GM12878 (cell line): ENCODE results near the gene TPP2. TPM values are rescaled to one million over a fixed set of nuclear protein-coding genes. Genes with fewer than 3 reads are reported as not detected.

Source experiments
- ATAC-seq: fragments of 200-7000 bp; cut with Tn5 transposase; 3 replicates; pipeline ENCODE4 v1.9.1; 2020; ENCODE audit warnings: mild to moderate bottlenecking, moderate library complexity
- BruUV-seq: library from RNA; stranded (reverse); fragments of 400-500 nt; replicated peaks from 2 replicates; lab custom pipeline; 2021; lab: Mats Ljungman, UMichigan
- CTCF ChIA-PET: fragments of 300-600 bp; sonication (Branson Sonifier 250); formaldehyde crosslinking; extraction: SDS; loops from one replicate; lab custom pipeline; 2021; ENCODE audit warnings: inconsistent platforms; lab: Yijun Ruan, JAX
- POLR2A ChIA-PET: fragments of 350-600 bp; formaldehyde crosslinking; extraction: SDS; loops from one replicate; lab custom pipeline; 2021; ENCODE audit warnings: inconsistent platforms; lab: Charles Lee
- RAD21 ChIA-PET: fragments of 300-600 bp; sonication (Branson Sonifier 250); formaldehyde crosslinking; loops from one replicate; lab custom pipeline; 2023; ENCODE audit warnings: antibody characterized with exemption; ENCODE audit not compliant: unreplicated experiment; lab: Charles Lee
- SMC1A ChIA-PET: fragments of 300-600 bp; sonication (Branson Sonifier 250); formaldehyde crosslinking; loops from one replicate; lab custom pipeline; 2023; ENCODE audit not compliant: unreplicated experiment, uncharacterized antibody; lab: Charles Lee
- DNase-seq: peaks from one replicate; pipeline ENCODE4 v3.0.0-alpha.2; 2011; ENCODE audit warnings: low read depth, low spot score
- FAIRE-seq: peaks from 3 replicates; lab custom pipeline; 2011; peaks lifted over from hg19 to GRCh38; lab: Jason Lieb, UNC
- H2AFZ ChIP-seq: 2 replicates; pipeline ENCODE4 v1.6.0; 2011; ENCODE audit warnings: low read depth, low read length, control low read depth; ENCODE audit not compliant: control insufficient read depth
- H3K27ac ChIP-seq: 2 replicates; pipeline ENCODE4 v1.5.1; 2011; ENCODE audit warnings: control low read depth; ENCODE audit not compliant: control insufficient read depth, insufficient read depth
- H3K27me3 ChIP-seq, 2 experiments: replicated peaks in 1 of 2; 2 replicates each; pipeline versions ENCODE4 v1.6.0 to v1.6.1; 2011; ENCODE audit warnings: low read length in 1 of 2; ENCODE audit not compliant: control insufficient read depth in 2 of 2, insufficient read depth in 2 of 2
- H3K36me3 ChIP-seq, 2 experiments: 2 replicates each; pipeline ENCODE4 v1.5.1; 2011; ENCODE audit warnings: low read length in 1 of 2; ENCODE audit not compliant: control insufficient read depth in 2 of 2, insufficient read depth in 2 of 2
- H3K4me1 ChIP-seq: 2 replicates; pipeline ENCODE4 v1.6.1; 2011; ENCODE audit warnings: mild to moderate bottlenecking, low read length, moderate library complexity, mixed read lengths; ENCODE audit not compliant: control insufficient read depth, insufficient read depth
- H3K4me2 ChIP-seq: 2 replicates; pipeline ENCODE4 v1.6.0; 2011; ENCODE audit warnings: control low read depth; ENCODE audit not compliant: control insufficient read depth, insufficient read depth
- H3K4me3 ChIP-seq: fragments of 200-600 bp; sonication (generic); 2 replicates; pipeline ENCODE4 v1.5.1; 2016
- H3K79me2 ChIP-seq: 2 replicates; pipeline ENCODE4 v1.6.0; 2011; ENCODE audit warnings: low read length; ENCODE audit not compliant: control insufficient read depth, insufficient read depth
- H3K9ac ChIP-seq: 2 replicates; pipeline ENCODE4 v1.8.0; 2011; ENCODE audit warnings: low read length, control low read depth, mixed read lengths; ENCODE audit not compliant: control insufficient read depth, insufficient read depth
- H3K9me3 ChIP-seq: replicated peaks from 3 replicates; pipeline ENCODE4 v1.5.1; 2011; ENCODE audit warnings: mild to moderate bottlenecking, low read length; ENCODE audit not compliant: control insufficient read depth, insufficient read depth
- H4K20me1 ChIP-seq: 2 replicates; pipeline ENCODE4 v1.6.0; 2011; ENCODE audit not compliant: control insufficient read depth, insufficient read depth
- BCL11A ChIP-seq: IDR thresholded peaks from 2 replicates; pipeline ENCODE4 v1.6.1; 2011; ENCODE audit warnings: low read depth, low read length
- BHLHE40 ChIP-seq, 2 experiments: fragments of 450-650 bp in 1 of 2; IDR thresholded peaks; 2 replicates each; pipeline ENCODE4 v1.6.1; 2011 to 2017; ENCODE audit warnings: low read depth in 2 of 2, borderline replicate concordance in 1 of 2, improper control_type of control experiment in 1 of 2, low read length in 1 of 2, mild to moderate bottlenecking in 1 of 2
- BMI1 ChIP-seq: fragments of 450-650 bp; IDR thresholded peaks from 2 replicates; pipeline ENCODE4 v1.6.1; 2016; ENCODE audit warnings: mild to moderate bottlenecking, moderate library complexity, borderline replicate concordance
- CBX5 ChIP-seq: sonication (generic); IDR thresholded peaks from 2 replicates; pipeline ENCODE4 v1.6.1; 2016; ENCODE audit warnings: low read depth, moderate library complexity, mild to moderate bottlenecking, inconsistent platforms
- CEBPB ChIP-seq, 2 experiments: fragments of 150-350 bp in 1 of 2; IDR thresholded peaks; 2 replicates each; pipeline ENCODE4 v1.6.1; 2012 to 2014; ENCODE audit warnings: low read depth in 2 of 2, low read length in 2 of 2, borderline replicate concordance in 1 of 2, inconsistent platforms in 1 of 2
- CREB1 ChIP-seq: IDR thresholded peaks from 2 replicates; pipeline ENCODE4 v1.6.1; 2012; ENCODE audit warnings: low read depth, mild to moderate bottlenecking, inconsistent platforms
- DPF2 ChIP-seq: fragments of 450-650 bp; IDR thresholded peaks from 2 replicates; pipeline ENCODE4 v1.6.1; 2017; ENCODE audit warnings: mild to moderate bottlenecking
- EGR1 ChIP-seq, 2 experiments: IDR thresholded peaks; 1 replicate in 1 of 2; 2 replicates in 1 of 2; pipeline ENCODE4 v1.6.1; 2011 to 2012; ENCODE audit warnings: low read depth in 2 of 2, low read length in 2 of 2, borderline replicate concordance in 1 of 2, mild to moderate bottlenecking in 1 of 2, moderate library complexity in 1 of 2
- IKZF2 ChIP-seq, 2 experiments: fragments of 450-650 bp; IDR thresholded peaks; 2 replicates each; pipeline ENCODE4 v1.6.1; 2017; ENCODE audit warnings: mild to moderate bottlenecking in 2 of 2, moderate library complexity in 2 of 2
- NR2F1 ChIP-seq: fragments of 450-650 bp; conservative IDR thresholded peaks from 2 replicates; pipeline ENCODE4 v1.6.1; 2017; ENCODE audit warnings: mild to moderate bottlenecking
- POLR2A ChIP-seq: IDR thresholded peaks from 2 replicates; pipeline ENCODE4 v1.6.1; 2011; ENCODE audit warnings: low read depth, mild to moderate bottlenecking, low read length
- RAD51 ChIP-seq: fragments of 450-650 bp; IDR thresholded peaks from 2 replicates; pipeline ENCODE4 v1.6.1; 2016; ENCODE audit warnings: moderate library complexity, mild to moderate bottlenecking, inconsistent platforms
- SMAD5 ChIP-seq: IDR thresholded peaks from 2 replicates; pipeline ENCODE4 v1.6.1; 2016; ENCODE audit warnings: antibody characterized with exemption, low read depth
- STAT1 ChIP-seq: fragments of 450-650 bp; conservative IDR thresholded peaks from 2 replicates; pipeline ENCODE4 v1.6.1; 2014; ENCODE audit warnings: antibody characterized with exemption, mild to moderate bottlenecking
- TAF1 ChIP-seq: IDR thresholded peaks from 2 replicates; pipeline ENCODE4 v1.6.1; 2011; ENCODE audit warnings: mild to moderate bottlenecking, low read depth, low read length, borderline replicate concordance
- ZNF217 ChIP-seq: fragments of 450-650 bp; IDR thresholded peaks from 2 replicates; pipeline ENCODE4 v1.6.1; 2017; ENCODE audit warnings: antibody characterized with exemption, mild to moderate bottlenecking
- WGBS: methylation state at CpG from one replicate; pipeline ENCODE4 v1.1.6; 2016; ENCODE audit warnings: low lambda C conversion rate; ENCODE audit not compliant: insufficient replicate concordance, insufficient coverage; ENCODE audit errors: missing lambda C conversion rate; 5-methylcytosine and 5-hydroxymethylcytosine counted together
- in situ Hi-C: fragments of 300-500 bp; cut with MboI; formaldehyde crosslinking; loops from 9 replicates; pipeline ENCODE4 v1.14.3; 2018; ENCODE audit warnings: mixed read lengths
- intact Hi-C: fragments of 100-400 bp; cut with micrococcal nuclease; formaldehyde crosslinking; loops from one replicate; pipeline ENCODE4 v1.14.2; 2022; ENCODE audit not compliant: unreplicated experiment
- polyA plus RNA-seq, 11 experiments: library from polyadenylated mRNA; depleted of rRNA in 4 of 11; unstranded in 6 of 11; stranded (reverse) in 5 of 11; fragments of >200 nt; fragmentation: Nextera tagmentation in 4 of 11; fragmentation: Illumina TruSeq in 1 of 11; extraction: Ambion mirVana in 4 of 11; extraction: Trizol in 1 of 11; gene quantifications; 1 replicate in 1 of 11; 2 replicates in 10 of 11; pipeline versions ENCODE4 v1.2.1 to v1.2.3, GENCODE V29; 2011 to 2016; ENCODE audit warnings: inconsistent platforms in 2 of 11, missing spikeins in 2 of 11, low read depth in 1 of 11
- total RNA-seq, 4 experiments: library from RNA; depleted of rRNA in 3 of 4; stranded (reverse); fragments of >200 nt in 3 of 4; fragmentation: Illumina TruSeq in 1 of 4; extraction: Trizol in 1 of 4; gene quantifications; 2 replicates each; pipeline versions ENCODE4 v1.2.1 to v1.2.3, GENCODE V29; 2013 to 2021
- TF ChIP-seq, protein P1 (sequence below): fragments of 450-650 bp; IDR thresholded peaks from 2 replicates; pipeline ENCODE4 v1.6.1; 2017; ENCODE audit warnings: mild to moderate bottlenecking, moderate library complexity
- TF ChIP-seq, protein P2 (sequence below): IDR thresholded peaks from 2 replicates; pipeline ENCODE4 v1.6.1; 2012; ENCODE audit warnings: low read depth, low read length, improper control_type of control experiment

The TPP2 gene
- total and polyA plus RNA-seq, 10 of the 15 experiments (the other 5 are each of a cell fraction or from before 2014, with no cell fraction given): 18.4 to 82.3 (median 55.4) TPM

DNA sequence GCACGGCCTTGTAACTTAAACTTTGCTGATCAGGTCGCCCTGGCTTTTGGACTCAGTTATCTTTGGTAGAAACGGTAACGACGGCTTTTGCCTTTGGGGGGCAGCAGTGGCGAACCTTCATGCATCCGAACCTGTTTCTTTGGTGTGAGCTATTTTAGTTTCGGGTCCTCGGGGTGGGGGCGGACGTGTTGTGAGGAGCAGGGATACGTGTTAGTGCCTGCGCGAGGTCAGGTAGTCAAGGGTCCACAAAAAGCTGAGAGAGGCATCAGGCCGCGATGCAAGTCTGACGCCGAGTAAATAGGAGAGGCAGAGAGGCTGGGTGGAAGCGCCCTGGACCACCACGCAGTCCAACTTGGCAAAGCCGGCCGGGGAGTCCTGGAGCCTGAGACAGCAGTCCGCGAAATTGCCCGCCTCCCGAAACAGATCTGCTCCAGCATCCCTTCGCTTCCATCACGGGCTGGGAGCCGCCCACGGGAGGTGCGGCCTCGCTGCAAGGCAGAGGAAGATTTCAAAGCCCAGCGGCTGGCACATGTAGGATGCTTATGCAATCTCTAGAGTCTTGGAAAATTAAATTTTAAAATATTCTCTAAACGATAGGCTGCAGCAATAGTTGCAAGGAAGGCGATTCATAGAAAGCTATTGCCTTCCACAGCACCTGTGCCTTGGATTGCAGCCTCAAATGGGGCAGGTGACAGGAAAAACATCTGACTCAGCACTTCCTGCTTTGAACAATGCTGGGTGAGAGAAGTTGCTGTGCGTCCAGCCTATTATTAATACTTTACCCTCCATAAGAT lies 4.6 kb upstream of the TPP2 start:
- Histone ChIP-seq H3K4me2 (peak overlapping the region; percentile 88), H3K27me3 (no peaks in the 10 kb centered on the region), H3K9me3 (no peaks in the 10 kb centered on the region), H2AFZ (peak overlapping the region; percentile 91), H3K9ac (peak overlapping the region; percentile 75), H3K27ac (peak overlapping the region; percentile 77), H4K20me1 (no peaks in the 10 kb centered on the region), H3K4me3 (peak overlapping the region; percentile 74), H3K4me1 (no peaks in the 10 kb centered on the region; the same call in 1 of the 2 replicates), H3K79me2 (peaks cover 20% of the 10 kb centered on the region), H3K36me3 (no peaks in the 10 kb centered on the region)
- peak; percentile 96 for FAIRE-seq
- ATAC-seq: peak; percentile 54
- RAD21 ChIA-PET: interaction anchor here (0.6 to 2.1 kb wide), 13 partner anchors 9 to 278 kb away, joined by 3 to 11 read pairs (median 3); partner anchors contain the start of gene ERCC5
- intact Hi-C loops: loop anchor here (1.0 to 10.0 kb wide), 2 partner anchors 253 to 543 kb away; no protein-coding TSS in a partner anchor
- WGBS: under 1% methylated on average over 36 of the region's 36 CpGs
- BruUV-seq: no TSS peak
- peak; percentile 40 for DNase-seq
- POLR2A ChIA-PET: interaction anchor here (0.6 to 8.2 kb wide), 3 partner anchors 180 to 254 kb away, joined by 3 to 81 read pairs (median 4); partner anchors contain the start of genes ERCC5 and TEX30
- CTCF ChIA-PET: interaction anchor here (0.6 to 11.5 kb wide), 33 partner anchors 9 to 1391 kb away, joined by 3 to 106 read pairs (median 5); partner anchors contain the start of genes ERCC5 and TEX30
- in situ Hi-C loops: loop anchor here (25.0 kb wide), 1 partner anchor 545 kb away; no protein-coding TSS in a partner anchor
- SMC1A ChIA-PET: interaction anchor here (0.9 to 8.0 kb wide), 21 partner anchors 9 to 278 kb away, joined by 3 to 53 read pairs (median 3); partner anchors contain the start of gene ERCC5
- TF ChIP-seq IKZF2 (IDR thresholded peaks at IDR 0.05) (peak; percentile 19 to 27; a peak in 2 of 4 replicates), BHLHE40 (IDR thresholded peaks at IDR 0.05; ENCODE audit: borderline replicate concordance in 1 of 2, low read depth in 2 of 2, low read length in 1 of 2) (peak; percentile 25 to 32; a peak in 1 of 4 replicates), STAT1 (no peak), DPF2 (0 out of 2 replicates have a peak, but pooled peaks have one; percentile 52), POLR2A (peak; percentile 78), BMI1 (no peak), SMAD5 (no peak), EGR1 (IDR thresholded peaks at IDR 0.05; ENCODE audit: borderline replicate concordance in 1 of 2, low read depth in 2 of 2, low read length in 2 of 2) (peak in 1 of 2 experiments; percentile 15; a peak in 1 of 3 replicates), RAD51 (peak; percentile 48; the same call in 1 of the 2 replicates), BCL11A (no peak), ZNF217 (no peak), NR2F1 (no peak), TAF1 (peak; percentile 45; the same call in 1 of the 2 replicates), CBX5 (0 out of 2 replicates have a peak, but pooled peaks have one; percentile 79), CEBPB (IDR thresholded peaks at IDR 0.05; ENCODE audit: borderline replicate concordance in 1 of 2, low read depth in 2 of 2, low read length in 2 of 2) (no peak), CREB1 (peak; percentile 57; the same call in 1 of the 2 replicates)
- TF ChIP-seq, protein P1, sequence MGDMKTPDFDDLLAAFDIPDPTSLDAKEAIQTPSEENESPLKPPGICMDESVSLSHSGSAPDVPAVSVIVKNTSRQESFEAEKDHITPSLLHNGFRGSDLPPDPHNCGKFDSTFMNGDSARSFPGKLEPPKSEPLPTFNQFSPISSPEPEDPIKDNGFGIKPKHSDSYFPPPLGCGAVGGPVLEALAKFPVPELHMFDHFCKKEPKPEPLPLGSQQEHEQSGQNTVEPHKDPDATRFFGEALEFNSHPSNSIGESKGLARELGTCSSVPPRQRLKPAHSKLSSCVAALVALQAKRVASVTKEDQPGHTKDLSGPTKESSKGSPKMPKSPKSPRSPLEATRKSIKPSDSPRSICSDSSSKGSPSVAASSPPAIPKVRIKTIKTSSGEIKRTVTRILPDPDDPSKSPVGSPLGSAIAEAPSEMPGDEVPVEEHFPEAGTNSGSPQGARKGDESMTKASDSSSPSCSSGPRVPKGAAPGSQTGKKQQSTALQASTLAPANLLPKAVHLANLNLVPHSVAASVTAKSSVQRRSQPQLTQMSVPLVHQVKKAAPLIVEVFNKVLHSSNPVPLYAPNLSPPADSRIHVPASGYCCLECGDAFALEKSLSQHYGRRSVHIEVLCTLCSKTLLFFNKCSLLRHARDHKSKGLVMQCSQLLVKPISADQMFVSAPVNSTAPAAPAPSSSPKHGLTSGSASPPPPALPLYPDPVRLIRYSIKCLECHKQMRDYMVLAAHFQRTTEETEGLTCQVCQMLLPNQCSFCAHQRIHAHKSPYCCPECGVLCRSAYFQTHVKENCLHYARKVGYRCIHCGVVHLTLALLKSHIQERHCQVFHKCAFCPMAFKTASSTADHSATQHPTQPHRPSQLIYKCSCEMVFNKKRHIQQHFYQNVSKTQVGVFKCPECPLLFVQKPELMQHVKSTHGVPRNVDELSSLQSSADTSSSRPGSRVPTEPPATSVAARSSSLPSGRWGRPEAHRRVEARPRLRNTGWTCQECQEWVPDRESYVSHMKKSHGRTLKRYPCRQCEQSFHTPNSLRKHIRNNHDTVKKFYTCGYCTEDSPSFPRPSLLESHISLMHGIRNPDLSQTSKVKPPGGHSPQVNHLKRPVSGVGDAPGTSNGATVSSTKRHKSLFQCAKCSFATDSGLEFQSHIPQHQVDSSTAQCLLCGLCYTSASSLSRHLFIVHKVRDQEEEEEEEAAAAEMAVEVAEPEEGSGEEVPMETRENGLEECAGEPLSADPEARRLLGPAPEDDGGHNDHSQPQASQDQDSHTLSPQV: no peak
- TF ChIP-seq, protein P2, sequence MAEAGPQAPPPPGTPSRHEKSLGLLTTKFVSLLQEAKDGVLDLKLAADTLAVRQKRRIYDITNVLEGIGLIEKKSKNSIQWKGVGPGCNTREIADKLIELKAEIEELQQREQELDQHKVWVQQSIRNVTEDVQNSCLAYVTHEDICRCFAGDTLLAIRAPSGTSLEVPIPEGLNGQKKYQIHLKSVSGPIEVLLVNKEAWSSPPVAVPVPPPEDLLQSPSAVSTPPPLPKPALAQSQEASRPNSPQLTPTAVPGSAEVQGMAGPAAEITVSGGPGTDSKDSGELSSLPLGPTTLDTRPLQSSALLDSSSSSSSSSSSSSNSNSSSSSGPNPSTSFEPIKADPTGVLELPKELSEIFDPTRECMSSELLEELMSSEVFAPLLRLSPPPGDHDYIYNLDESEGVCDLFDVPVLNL: no peak
